KMS-11 (cell line): ENCODE measurements around the gene TRAPPC6A.

Experiments used
- H2AFZ ChIP-seq: fragments of 200-600 bp; sonication (generic); 2 replicates; pipeline ENCODE4 v1.6.1; 2016; ENCODE audit warnings: antibody characterized with exemption, mixed run types, low read depth
- H3K27ac ChIP-seq: fragments of 200-600 bp; sonication (generic); 2 replicates; pipeline ENCODE4 v1.6.1; 2016; ENCODE audit warnings: mild to moderate bottlenecking, mixed run types
- H3K27me3 ChIP-seq: fragments of 200-600 bp; sonication (generic); 2 replicates; pipeline ENCODE4 v1.6.1; 2017; ENCODE audit warnings: mild to moderate bottlenecking, low read depth, mixed run types, moderate library complexity; ENCODE audit not compliant: insufficient read depth
- H3K36me3 ChIP-seq: fragments of 200-600 bp; sonication (generic); 2 replicates; pipeline ENCODE4 v1.6.1; 2017; ENCODE audit warnings: mild to moderate bottlenecking, mixed run types; ENCODE audit not compliant: insufficient read depth
- H3K4me1 ChIP-seq: fragments of 200-600 bp; sonication (generic); 2 replicates; pipeline ENCODE4 v1.6.1; 2016; ENCODE audit warnings: mild to moderate bottlenecking, low read depth, mixed run types; ENCODE audit not compliant: poor library complexity, severe bottlenecking
- H3K4me2 ChIP-seq: fragments of 200-600 bp; sonication (generic); 2 replicates; pipeline ENCODE4 v1.7.0; 2016; ENCODE audit warnings: mild to moderate bottlenecking, mixed run types
- H3K4me3 ChIP-seq: fragments of 200-600 bp; sonication (generic); IDR thresholded peaks from 2 replicates; pipeline ENCODE4 v1.6.1; 2017; ENCODE audit warnings: low read depth, low read length, mixed read lengths; ENCODE audit not compliant: insufficient read depth
- H3K79me2 ChIP-seq: fragments of 200-600 bp; sonication (generic); 2 replicates; pipeline ENCODE4 v1.6.1; 2016; ENCODE audit warnings: low read depth, mixed run types; ENCODE audit not compliant: insufficient read depth
- H3K9ac ChIP-seq: fragments of 200-600 bp; sonication (generic); 2 replicates; pipeline ENCODE4 v1.6.1; 2016; ENCODE audit warnings: mild to moderate bottlenecking, mixed run types
- H4K20me1 ChIP-seq: fragments of 200-600 bp; sonication (generic); 2 replicates; pipeline ENCODE4 v1.6.1; 2016; ENCODE audit warnings: mild to moderate bottlenecking, mixed run types; ENCODE audit not compliant: insufficient read depth
- CTCF ChIP-seq: fragments of 200-600 bp; sonication (generic); conservative IDR thresholded peaks from 2 replicates; pipeline ENCODE4 v1.6.1; 2017; ENCODE audit warnings: low read depth, mild to moderate bottlenecking, antibody characterized with exemption, low read length, moderate library complexity, mixed read lengths

The TRAPPC6A gene

DNA sequence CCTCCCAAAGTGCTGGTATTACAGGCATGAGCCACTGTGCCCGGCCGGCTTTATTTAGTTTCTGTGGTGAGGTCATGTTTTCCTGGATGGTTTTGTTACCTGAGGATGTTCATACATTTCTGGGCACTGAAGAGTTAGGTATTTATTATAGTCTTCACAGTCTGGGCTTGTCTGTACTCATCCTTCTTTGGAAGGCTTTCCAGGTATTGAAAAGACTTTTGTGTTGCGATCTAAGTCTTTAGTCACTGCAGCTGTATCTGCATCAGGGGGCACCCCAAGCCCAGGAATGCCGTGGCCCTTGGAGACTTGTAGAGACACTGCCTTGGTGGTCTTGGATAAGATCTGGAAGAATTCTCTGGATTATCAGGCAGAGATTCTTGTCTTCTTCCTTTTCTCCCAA is 13.3 kb upstream of the TRAPPC6A start:
- no peak for TF ChIP-seq CTCF
- no peak overlapping the region for H3K27ac ChIP-seq
- no peaks in the 10 kb centered on the region for H4K20me1 ChIP-seq
- no peaks in the 10 kb centered on the region for H3K27me3 ChIP-seq
- H3K36me3 ChIP-seq: no peaks in the 10 kb centered on the region
- no peak overlapping the region for H3K4me3 ChIP-seq
- H3K9ac ChIP-seq: no peak overlapping the region
- H3K79me2 ChIP-seq: no peaks in the 10 kb centered on the region
- no peak overlapping the region for H3K4me2 ChIP-seq
- no peaks in the 10 kb centered on the region for H3K4me1 ChIP-seq
- H2AFZ ChIP-seq: no peak overlapping the region

DNA sequence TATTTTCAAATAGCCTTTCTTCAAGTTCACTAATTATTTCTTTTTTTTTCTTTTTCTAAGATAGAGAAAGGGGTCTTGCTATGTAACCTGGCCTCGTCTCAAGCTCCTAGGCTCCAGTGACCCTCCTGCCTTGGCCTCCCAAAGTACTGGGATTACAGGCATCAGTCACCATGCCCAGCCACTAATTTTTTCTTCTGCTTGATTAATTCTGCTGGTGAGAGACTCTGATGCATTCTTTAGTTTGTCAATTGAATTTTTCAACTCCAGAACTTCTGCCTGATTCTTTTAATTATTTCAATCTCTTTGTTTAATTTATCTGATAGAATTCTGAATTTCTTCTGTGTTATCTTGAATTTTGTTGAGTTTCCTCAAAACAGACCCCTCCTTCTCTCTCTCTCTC is 11.9 kb upstream of the TRAPPC6A start:
- no peak overlapping the region for H3K9ac ChIP-seq
- no peak overlapping the region for H2AFZ ChIP-seq
- no peaks in the 10 kb centered on the region for H4K20me1 ChIP-seq
- no peaks in the 10 kb centered on the region for H3K27me3 ChIP-seq
- no peak overlapping the region for H3K4me2 ChIP-seq
- no peaks in the 10 kb centered on the region for H3K36me3 ChIP-seq
- no peak overlapping the region for H3K27ac ChIP-seq
- H3K4me1 ChIP-seq: no peaks in the 10 kb centered on the region
- TF ChIP-seq CTCF: no peak
- H3K4me3 ChIP-seq: no peak overlapping the region
- H3K79me2 ChIP-seq: no peaks in the 10 kb centered on the region

DNA sequence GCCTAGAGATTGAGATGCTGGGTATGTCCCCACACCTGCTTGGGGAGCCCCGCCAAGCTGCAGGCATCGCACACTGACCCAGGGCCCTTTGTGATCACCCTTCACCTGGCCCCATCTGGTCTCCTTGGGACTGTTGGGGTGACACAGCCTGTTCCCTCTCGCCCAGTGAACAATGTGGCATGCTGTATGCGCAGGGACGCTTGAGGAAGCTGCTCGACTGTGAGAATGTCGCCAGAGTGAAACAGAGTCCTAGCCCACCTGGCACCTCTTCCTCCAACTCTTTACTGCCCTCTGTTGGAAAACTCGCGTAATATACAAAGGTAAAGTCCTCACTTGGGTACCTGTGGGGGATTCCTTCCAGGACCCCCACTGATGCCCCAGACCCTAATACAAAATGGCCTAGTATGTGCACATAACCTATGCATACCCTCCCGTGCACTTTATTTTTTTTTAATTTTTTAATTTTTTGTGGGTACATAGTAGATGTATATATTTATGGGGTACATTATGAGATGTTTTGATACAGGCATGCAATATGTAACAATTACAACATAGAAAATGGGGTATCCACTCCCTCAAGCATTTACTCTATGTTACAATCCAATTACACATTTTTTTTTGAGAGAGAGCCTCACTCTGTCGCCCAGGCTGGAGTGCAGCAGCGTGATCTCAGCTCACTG is 9.5 kb upstream of the TRAPPC6A start:
- H2AFZ ChIP-seq: peak overlapping the region; percentile 38; the same call in 1 of the 2 replicates
- H3K4me2 ChIP-seq: no peak overlapping the region
- TF ChIP-seq CTCF: peak; percentile 80

GRCh38 chr19:45186509-45187334 is 8.7 kb upstream of the TRAPPC6A start:
- no peak for TF ChIP-seq CTCF
- Histone ChIP-seq H3K79me2 (peaks cover 5% of the 10 kb centered on the region; the same call in 1 of the 2 replicates), H3K4me2 (no peak overlapping the region), H3K27me3 (no peaks in the 10 kb centered on the region), H3K27ac (no peak overlapping the region), H3K9ac (no peak overlapping the region), H3K4me1 (no peaks in the 10 kb centered on the region), H2AFZ (no peak overlapping the region; the same call in 1 of the 2 replicates), H3K36me3 (no peaks in the 10 kb centered on the region), H4K20me1 (no peaks in the 10 kb centered on the region), H3K4me3 (no peak overlapping the region)

More for the DNA sequence above, 9.5 kb upstream of the TRAPPC6A start:
- Histone ChIP-seq H3K79me2 (no peaks in the 10 kb centered on the region), H3K9ac (no peak overlapping the region), H3K4me1 (no peaks in the 10 kb centered on the region), H3K27ac (no peak overlapping the region), H4K20me1 (no peaks in the 10 kb centered on the region), H3K27me3 (no peaks in the 10 kb centered on the region), H3K4me3 (no peak overlapping the region), H3K36me3 (no peaks in the 10 kb centered on the region)
